ENCODE measurements around the gene LMNTD2. TPM values are rescaled to one million over a fixed set of nuclear protein-coding genes. Genes with fewer than 3 reads are reported as not detected.

LMNTD2 gene
- total RNA-seq, 4 donors from 2014 or later = 0.14 to 2.2 (median 0.51) TPM; not detected in 1

DNA sequence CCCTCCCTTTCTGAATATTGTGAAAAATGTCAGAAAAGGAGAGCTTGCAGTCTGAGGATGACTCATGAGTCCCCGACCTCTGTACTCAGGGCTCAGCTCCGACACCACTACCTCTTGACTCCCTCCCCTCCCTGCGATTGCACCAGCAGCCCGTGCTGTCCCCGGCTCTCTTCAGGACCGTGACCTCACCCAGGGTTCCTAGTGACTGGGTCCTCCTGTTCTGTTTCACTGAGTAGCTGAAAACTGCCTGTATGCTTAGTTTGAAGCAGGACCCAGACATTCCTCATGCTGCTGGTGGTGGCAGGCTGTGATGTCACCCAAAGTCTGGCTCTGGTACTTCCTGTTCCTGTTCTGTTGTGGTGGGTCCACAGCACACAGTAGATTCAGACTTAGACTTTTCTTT lies 27.4 kb upstream of the LMNTD2 start:
- Histone ChIP-seq H3K4me3 (no peak overlapping the region), H3K36me3 (no peaks in the 10 kb centered on the region), H3K4me1 (no peaks in the 10 kb centered on the region), H3K27me3 (no peaks in the 10 kb centered on the region), H3K9me3 (no peaks in the 10 kb centered on the region), H3K27ac (no peak overlapping the region)
- no peak for TF ChIP-seq POLR2A (IDR thresholded peaks at IDR 0.05)
- TF ChIP-seq, protein P1, sequence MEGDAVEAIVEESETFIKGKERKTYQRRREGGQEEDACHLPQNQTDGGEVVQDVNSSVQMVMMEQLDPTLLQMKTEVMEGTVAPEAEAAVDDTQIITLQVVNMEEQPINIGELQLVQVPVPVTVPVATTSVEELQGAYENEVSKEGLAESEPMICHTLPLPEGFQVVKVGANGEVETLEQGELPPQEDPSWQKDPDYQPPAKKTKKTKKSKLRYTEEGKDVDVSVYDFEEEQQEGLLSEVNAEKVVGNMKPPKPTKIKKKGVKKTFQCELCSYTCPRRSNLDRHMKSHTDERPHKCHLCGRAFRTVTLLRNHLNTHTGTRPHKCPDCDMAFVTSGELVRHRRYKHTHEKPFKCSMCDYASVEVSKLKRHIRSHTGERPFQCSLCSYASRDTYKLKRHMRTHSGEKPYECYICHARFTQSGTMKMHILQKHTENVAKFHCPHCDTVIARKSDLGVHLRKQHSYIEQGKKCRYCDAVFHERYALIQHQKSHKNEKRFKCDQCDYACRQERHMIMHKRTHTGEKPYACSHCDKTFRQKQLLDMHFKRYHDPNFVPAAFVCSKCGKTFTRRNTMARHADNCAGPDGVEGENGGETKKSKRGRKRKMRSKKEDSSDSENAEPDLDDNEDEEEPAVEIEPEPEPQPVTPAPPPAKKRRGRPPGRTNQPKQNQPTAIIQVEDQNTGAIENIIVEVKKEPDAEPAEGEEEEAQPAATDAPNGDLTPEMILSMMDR (IDR thresholded peaks at IDR 0.05) = no peak
- no peak for DNase-seq
- intact Hi-C loops (cut with DNase I; ENCODE audit: low total_unique reads) = no loop called here

DNA sequence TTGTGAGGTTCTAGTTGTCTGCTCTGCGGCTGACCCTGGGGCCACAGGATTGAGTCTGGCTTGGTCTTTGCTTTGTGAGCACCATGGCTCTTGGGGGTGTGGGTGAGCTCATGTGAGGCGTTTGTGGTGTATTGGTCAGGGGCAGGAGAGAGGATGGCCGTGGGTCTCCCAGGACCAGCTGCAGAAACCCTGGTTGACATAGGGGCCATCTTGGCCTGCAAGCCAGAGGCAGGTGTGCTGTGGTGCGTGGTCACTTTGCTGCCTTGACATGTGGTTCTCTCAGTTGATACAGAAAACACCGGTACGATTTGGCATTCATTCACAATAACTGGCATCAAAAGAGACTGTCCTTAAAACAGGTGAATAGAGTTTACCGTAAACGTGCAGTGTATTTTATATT lies 27.0 kb upstream of the LMNTD2 start:
- intact Hi-C loops (cut with DNase I; ENCODE audit: low total_unique reads) = no loop called here
- DNase-seq = no peak
- Histone ChIP-seq H3K4me1 (no peaks in the 10 kb centered on the region), H3K27me3 (no peaks in the 10 kb centered on the region), H3K27ac (no peak overlapping the region), H3K4me3 (no peak overlapping the region), H3K9me3 (no peaks in the 10 kb centered on the region), H3K36me3 (no peaks in the 10 kb centered on the region)
- TF ChIP-seq POLR2A (IDR thresholded peaks at IDR 0.05) = no peak
- TF ChIP-seq, protein P1 (IDR thresholded peaks at IDR 0.05) = no peak

DNA sequence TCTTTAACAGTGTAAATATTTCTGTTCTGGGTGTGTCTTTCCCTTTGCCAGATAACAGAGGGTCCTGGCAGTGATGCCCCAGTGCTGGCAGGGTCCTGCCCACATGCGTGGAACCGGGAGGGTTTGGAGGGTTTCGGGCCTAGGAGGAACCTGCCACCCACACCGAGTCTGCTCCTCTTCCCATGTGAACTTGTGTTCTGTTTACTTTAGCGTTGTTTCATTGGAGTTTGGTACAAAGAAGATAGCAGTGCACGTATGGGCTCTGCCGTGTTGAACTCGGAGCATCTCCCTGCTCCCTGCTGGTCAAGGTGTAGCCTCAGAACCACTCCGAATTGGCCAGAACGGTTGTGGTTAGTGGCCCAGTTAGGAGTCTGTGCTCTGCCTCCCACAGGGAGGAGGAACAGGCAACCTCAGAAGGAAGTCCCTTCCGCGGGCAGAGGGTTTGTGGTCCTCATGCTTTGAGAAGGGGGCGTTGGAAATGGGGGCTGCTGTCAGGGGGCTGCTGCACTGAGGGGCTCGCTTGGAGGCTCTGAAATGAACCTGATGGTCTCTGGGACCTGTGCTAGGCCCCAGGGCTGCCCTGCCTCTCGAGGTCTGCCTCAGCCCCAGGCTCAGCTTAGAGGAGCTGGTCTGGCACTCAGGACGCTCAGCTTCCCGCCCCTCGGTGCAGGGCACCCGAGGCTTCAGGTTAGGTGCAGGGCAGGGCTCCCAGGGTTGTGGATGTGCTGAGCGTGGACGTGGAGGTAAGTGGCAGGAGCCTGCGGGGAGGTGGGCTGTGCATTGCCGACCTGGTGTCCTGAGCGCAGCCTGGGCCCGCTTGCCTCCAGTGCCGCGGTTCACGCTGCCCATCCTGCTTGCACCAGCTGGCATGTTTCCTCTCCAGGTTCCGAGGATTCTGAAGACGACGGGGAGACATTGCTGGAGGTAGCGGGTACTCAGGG lies 26.1 kb upstream of the LMNTD2 start:
- no peak for TF ChIP-seq POLR2A (IDR thresholded peaks at IDR 0.05)
- TF ChIP-seq, protein P1 (IDR thresholded peaks at IDR 0.05) = no peak
- DNase-seq = no peak
- Histone ChIP-seq H3K9me3 (no peaks in the 10 kb centered on the region), H3K27me3 (no peaks in the 10 kb centered on the region), H3K4me1 (no peaks in the 10 kb centered on the region), H3K27ac (no peak overlapping the region), H3K4me3 (no peak overlapping the region), H3K36me3 (no peaks in the 10 kb centered on the region)
- intact Hi-C loops (cut with DNase I; ENCODE audit: low total_unique reads) = no loop called here

DNA sequence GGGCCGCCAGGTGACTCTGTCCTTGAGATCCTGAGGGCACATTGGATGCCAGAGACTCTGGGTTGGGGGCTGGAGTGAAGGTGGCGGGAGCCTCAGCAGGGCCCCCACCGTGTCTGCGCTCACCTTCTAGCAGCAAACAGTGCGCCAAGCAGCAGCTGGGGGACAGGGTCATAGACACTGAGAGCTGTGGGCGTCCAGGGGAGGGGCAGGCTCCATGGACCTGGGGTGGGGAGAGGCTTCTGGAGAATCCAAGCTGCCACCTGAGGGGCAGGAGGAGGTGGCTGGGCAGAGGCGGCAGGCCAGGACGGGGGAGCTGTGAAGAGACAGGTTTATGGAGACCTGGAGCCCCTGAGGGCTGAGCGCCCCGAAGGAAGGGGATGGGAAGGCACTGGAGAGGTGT lies 23.7 kb upstream of the LMNTD2 start:
- no peaks in the 10 kb centered on the region for H3K36me3 ChIP-seq

DNA sequence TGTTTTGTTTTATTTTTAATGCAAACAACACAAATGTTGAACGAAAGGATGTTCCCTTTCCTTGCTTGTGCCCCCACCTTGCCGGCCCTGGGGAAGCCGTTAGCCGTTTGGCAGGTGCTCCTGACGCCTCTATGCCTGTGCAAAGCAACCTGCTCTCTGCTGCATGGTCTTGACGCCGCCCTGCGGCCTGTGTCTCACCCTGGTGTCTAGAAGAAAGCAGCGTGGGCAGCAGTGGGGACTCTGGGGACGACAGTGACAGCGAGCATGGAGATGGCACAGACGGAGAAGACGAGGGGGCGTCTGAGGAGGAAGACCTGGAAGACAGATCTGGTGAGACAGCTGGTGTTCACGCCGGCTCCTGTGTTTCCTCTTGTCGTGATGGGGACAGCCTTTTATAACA lies 21.2 kb upstream of the LMNTD2 start:
- DNase-seq = no peak
- no peak overlapping the region for H3K27ac ChIP-seq
- intact Hi-C loops (cut with DNase I; ENCODE audit: low total_unique reads) = no loop called here
- no peak for TF ChIP-seq POLR2A (IDR thresholded peaks at IDR 0.05)
- TF ChIP-seq, protein P1 (IDR thresholded peaks at IDR 0.05) = no peak
- no peaks in the 10 kb centered on the region for H3K27me3 ChIP-seq
- peaks cover 8 to 20% of the 10 kb centered on the region in 2 donors for H3K4me1 ChIP-seq
- H3K4me3 ChIP-seq = no peak overlapping the region
- no peaks in the 10 kb centered on the region for H3K9me3 ChIP-seq
- no peaks in the 10 kb centered on the region for H3K36me3 ChIP-seq

More for the DNA sequence above, 23.7 kb upstream of the LMNTD2 start:
- Histone ChIP-seq H3K27ac (no peak overlapping the region), H3K9me3 (no peaks in the 10 kb centered on the region), H3K4me1 (peaks cover 0 to 6% of the 10 kb centered on the region in 2 donors), H3K27me3 (no peaks in the 10 kb centered on the region), H3K4me3 (no peak overlapping the region)
- TF ChIP-seq, protein P1 (IDR thresholded peaks at IDR 0.05) = no peak
- no peak for TF ChIP-seq POLR2A (IDR thresholded peaks at IDR 0.05)
- intact Hi-C loops (cut with DNase I; ENCODE audit: low total_unique reads) = no loop called here
- DNase-seq = no peak

Measured in uterus (tissue), 4 donors.